ENCODE measurements around the gene BTN2A1. TPM values are rescaled to one million over a fixed set of nuclear protein-coding genes. Genes with fewer than 3 reads are reported as not detected.

Gene BTN2A1
- total and polyA plus RNA-seq, 2 of the 13 experiments (the other 11 are each of a cell fraction or from before 2014, with no cell fraction given), result 16.4 to 30.4 TPM

- TF ChIP-seq CEBPZ (IDR thresholded peaks at IDR 0.05; ENCODE audit: low read length) (no peak), ZNF225 (CRISPR knock-in tag; IDR thresholded peaks at IDR 0.05) (peak; percentile 81; the same call in 1 of the 2 replicates), ZNF850 (CRISPR knock-in tag; conservative IDR thresholded peaks at IDR 0.05) (no peak), TFDP2 (CRISPR knock-in tag; IDR thresholded peaks at IDR 0.05) (0 out of 2 replicates have a peak, but pooled peaks have one; percentile 30), ASH2L (IDR thresholded peaks at IDR 0.05; ENCODE audit: insufficient read length, low read depth, low read length) (peak; percentile 11), ZC3H4 (CRISPR knock-in tag; IDR thresholded peaks at IDR 0.05; ENCODE audit: borderline replicate concordance) (no peak), ZFP91 (CRISPR knock-in tag; IDR thresholded peaks at IDR 0.05; ENCODE audit: borderline replicate concordance) (peak; percentile 71; the same call in 1 of the 2 replicates), SP2 (CRISPR knock-in tag; IDR thresholded peaks at IDR 0.05) (no peak), TARDBP (CRISPR knock-in tag; IDR thresholded peaks at IDR 0.05) (no peak), ZNF549 (CRISPR knock-in tag; IDR thresholded peaks at IDR 0.05) (no peak), U2AF2 (IDR thresholded peaks at IDR 0.05; ENCODE audit: low read depth, low read length) (no peak), ZBTB42 (CRISPR knock-in tag; IDR thresholded peaks at IDR 0.05) (no peak), ZNF24 (IDR thresholded peaks at IDR 0.05) (no peak)
- TF ChIP-seq, protein P1, sequence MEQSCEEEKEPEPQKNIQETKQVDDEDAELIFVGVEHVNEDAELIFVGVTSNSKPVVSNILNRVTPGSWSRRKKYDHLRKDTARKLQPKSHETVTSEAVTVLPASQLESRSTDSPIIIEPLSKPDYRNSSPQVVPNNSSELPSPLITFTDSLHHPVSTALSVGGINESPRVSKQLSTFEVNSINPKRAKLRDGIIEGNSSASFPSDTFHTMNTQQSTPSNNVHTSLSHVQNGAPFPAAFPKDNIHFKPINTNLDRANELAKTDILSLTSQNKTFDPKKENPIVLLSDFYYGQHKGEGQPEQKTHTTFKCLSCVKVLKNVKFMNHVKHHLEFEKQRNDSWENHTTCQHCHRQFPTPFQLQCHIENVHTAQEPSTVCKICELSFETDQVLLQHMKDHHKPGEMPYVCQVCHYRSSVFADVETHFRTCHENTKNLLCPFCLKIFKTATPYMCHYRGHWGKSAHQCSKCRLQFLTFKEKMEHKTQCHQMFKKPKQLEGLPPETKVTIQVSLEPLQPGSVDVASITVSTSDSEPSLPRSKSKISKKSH (CRISPR knock-in tag; IDR thresholded peaks at IDR 0.05; ENCODE audit: borderline replicate concordance), result no peak
- TF ChIP-seq, protein P2, sequence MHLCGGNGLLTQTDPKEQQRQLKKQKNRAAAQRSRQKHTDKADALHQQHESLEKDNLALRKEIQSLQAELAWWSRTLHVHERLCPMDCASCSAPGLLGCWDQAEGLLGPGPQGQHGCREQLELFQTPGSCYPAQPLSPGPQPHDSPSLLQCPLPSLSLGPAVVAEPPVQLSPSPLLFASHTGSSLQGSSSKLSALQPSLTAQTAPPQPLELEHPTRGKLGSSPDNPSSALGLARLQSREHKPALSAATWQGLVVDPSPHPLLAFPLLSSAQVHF (CRISPR knock-in tag; IDR thresholded peaks at IDR 0.05), result no peak
- TF ChIP-seq, protein P3, sequence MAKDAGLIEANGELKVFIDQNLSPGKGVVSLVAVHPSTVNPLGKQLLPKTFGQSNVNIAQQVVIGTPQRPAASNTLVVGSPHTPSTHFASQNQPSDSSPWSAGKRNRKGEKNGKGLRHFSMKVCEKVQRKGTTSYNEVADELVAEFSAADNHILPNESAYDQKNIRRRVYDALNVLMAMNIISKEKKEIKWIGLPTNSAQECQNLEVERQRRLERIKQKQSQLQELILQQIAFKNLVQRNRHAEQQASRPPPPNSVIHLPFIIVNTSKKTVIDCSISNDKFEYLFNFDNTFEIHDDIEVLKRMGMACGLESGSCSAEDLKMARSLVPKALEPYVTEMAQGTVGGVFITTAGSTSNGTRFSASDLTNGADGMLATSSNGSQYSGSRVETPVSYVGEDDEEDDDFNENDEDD (CRISPR knock-in tag; IDR thresholded peaks at IDR 0.05; ENCODE audit: borderline replicate concordance), result peak; percentile 43; the same call in 1 of the 2 replicates
- TF ChIP-seq, protein P4, sequence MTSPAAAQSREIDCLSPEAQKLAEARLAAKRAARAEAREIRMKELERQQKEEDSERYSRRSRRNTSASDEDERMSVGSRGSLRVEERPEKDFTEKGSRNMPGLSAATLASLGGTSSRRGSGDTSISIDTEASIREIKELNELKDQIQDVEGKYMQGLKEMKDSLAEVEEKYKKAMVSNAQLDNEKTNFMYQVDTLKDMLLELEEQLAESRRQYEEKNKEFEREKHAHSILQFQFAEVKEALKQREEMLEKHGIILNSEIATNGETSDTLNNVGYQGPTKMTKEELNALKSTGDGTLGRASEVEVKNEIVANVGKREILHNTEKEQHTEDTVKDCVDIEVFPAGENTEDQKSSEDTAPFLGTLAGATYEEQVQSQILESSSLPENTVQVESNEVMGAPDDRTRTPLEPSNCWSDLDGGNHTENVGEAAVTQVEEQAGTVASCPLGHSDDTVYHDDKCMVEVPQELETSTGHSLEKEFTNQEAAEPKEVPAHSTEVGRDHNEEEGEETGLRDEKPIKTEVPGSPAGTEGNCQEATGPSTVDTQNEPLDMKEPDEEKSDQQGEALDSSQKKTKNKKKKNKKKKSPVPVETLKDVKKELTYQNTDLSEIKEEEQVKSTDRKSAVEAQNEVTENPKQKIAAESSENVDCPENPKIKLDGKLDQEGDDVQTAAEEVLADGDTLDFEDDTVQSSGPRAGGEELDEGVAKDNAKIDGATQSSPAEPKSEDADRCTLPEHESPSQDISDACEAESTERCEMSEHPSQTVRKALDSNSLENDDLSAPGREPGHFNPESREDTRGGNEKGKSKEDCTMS (CRISPR knock-in tag; conservative IDR thresholded peaks at IDR 0.05), result no peak
Observed at GRCh38 chr6:26501482-26501986, 43.8 kb downstream of the BTN2A1 start (continued).
